HG02798 (cell line): ENCODE results near the gene LYPD3.
"Not testable (repeated sequence)": the region's sequence is repeated elsewhere in the genome, so short reads cannot be mapped to it uniquely, and the experiment has no call there.

Experiments
- ATAC-seq: cut with Tn5 transposase; IDR thresholded peaks from one replicate; pipeline ENCODE4 v1.9.1; 2021; ENCODE audit warnings: mild to moderate bottlenecking; ENCODE audit not compliant: unreplicated experiment, poor library complexity

The LYPD3 gene

GRCh38 chr19:43438291-43439031, 26.9 kb downstream of the LYPD3 start:
- ATAC-seq = no peak

GRCh38 chr19:43437712-43438111, 27.7 kb downstream of the LYPD3 start:
- ATAC-seq = no peak

GRCh38 chr19:43437284-43437683, 28.1 kb downstream of the LYPD3 start:
- ATAC-seq = not testable (repeated sequence)

- ATAC-seq = no peak
These were observed 29.6 kb downstream of the LYPD3 start for GRCh38 chr19:43435775-43436174.

GRCh38 chr19:43433689-43434088, 31.7 kb downstream of the LYPD3 start:
- ATAC-seq = no peak

GRCh38 chr19:43433358-43433673, 32.1 kb downstream of the LYPD3 start:
- ATAC-seq = no peak

- no peak for ATAC-seq
These were observed 34.4 kb downstream of the LYPD3 start for GRCh38 chr19:43430976-43431375.

- ATAC-seq = no peak
These were observed 35.2 kb downstream of the LYPD3 start for GRCh38 chr19:43430142-43430710.

- ATAC-seq = no peak
These were observed 36.0 kb downstream of the LYPD3 start for GRCh38 chr19:43429395-43429794.

GRCh38 chr19:43425567-43426392, 39.6 kb downstream of the LYPD3 start:
- no peak for ATAC-seq

- no peak for ATAC-seq
These were observed 41.6 kb downstream of the LYPD3 start for GRCh38 chr19:43423779-43424178.

- no peak for ATAC-seq
These were observed 42.7 kb downstream of the LYPD3 start for GRCh38 chr19:43422689-43423066.

GRCh38 chr19:43422000-43422688, 43.3 kb downstream of the LYPD3 start:
- ATAC-seq = no peak

GRCh38 chr19:43420954-43421353, 44.5 kb downstream of the LYPD3 start:
- no peak for ATAC-seq

GRCh38 chr19:43416951-43417623, 48.3 kb downstream of the LYPD3 start:
- no peak for ATAC-seq

- ATAC-seq = no peak
These were observed 50.9 kb downstream of the LYPD3 start, which contains the start of gene TEX101 for GRCh38 chr19:43414554-43414953. TSS of gene TEX101 (plus strand) at chr19:43414890. CDS start at chr19:43415920, 1,030 bp downstream.

GRCh38 chr19:43412441-43412840, 53.0 kb downstream of the LYPD3 start:
- ATAC-seq = no peak
